K562 (cell line): Measurements from ENCODE around the gene ASB13.

Experiments
- CCNT2 ChIP-seq: IDR thresholded peaks from 2 replicates; pipeline ENCODE4 v1.6.1; 2011; ENCODE audit warnings: borderline replicate concordance, low read depth, mild to moderate bottlenecking, moderate library complexity, mixed read lengths, low read length; ENCODE audit not compliant: insufficient read length; ENCODE audit errors: extremely low read depth
- EP300 ChIP-seq: IDR thresholded peaks from 2 replicates; pipeline ENCODE4 v1.6.1; 2012; ENCODE audit warnings: low read length, improper control_type of control experiment
- FOXJ3 ChIP-seq: sonication (generic); formaldehyde crosslinking; IDR thresholded peaks from 2 replicates; pipeline ENCODE4 v1.4.0; 2020; ENCODE audit warnings: mild to moderate bottlenecking, missing genetic modification reagents
- FOXK2 ChIP-seq, 2 experiments: fragments of 450-650 bp; IDR thresholded peaks in 1 of 2; conservative IDR thresholded peaks in 1 of 2; 2 replicates each; pipeline ENCODE4 v1.6.1; 2016; ENCODE audit warnings: low read depth in 2 of 2, mild to moderate bottlenecking in 1 of 2
- FOXP1 ChIP-seq: sonication (generic); formaldehyde crosslinking; IDR thresholded peaks from 2 replicates; pipeline ENCODE4 v1.8.0; 2022; ENCODE audit warnings: mild to moderate bottlenecking, missing genetic modification reagents
- HDAC1 ChIP-seq, 2 experiments: fragments of 450-650 bp; IDR thresholded peaks; 2 replicates each; pipeline ENCODE4 v1.6.1; 2016 to 2017; ENCODE audit warnings: inconsistent platforms in 1 of 2, mild to moderate bottlenecking in 1 of 2, moderate library complexity in 1 of 2
- KAT8 ChIP-seq: fragments of 450-650 bp; IDR thresholded peaks from 2 replicates; pipeline ENCODE4 v1.6.1; 2016; ENCODE audit warnings: low read depth, mild to moderate bottlenecking
- MTF1 ChIP-seq: fragments of 250-450 bp; sonication (Bioruptor Pico); IDR thresholded peaks from 2 replicates; pipeline ENCODE4 v1.9.0; 2021; ENCODE audit warnings: moderate library complexity, mild to moderate bottlenecking, inconsistent platforms, borderline replicate concordance
- NFIC ChIP-seq: fragments of 450-650 bp; IDR thresholded peaks from 2 replicates; pipeline ENCODE4 v1.6.1; 2017; ENCODE audit warnings: mild to moderate bottlenecking, inconsistent platforms
- POLR2A ChIP-seq: fragments of 450-650 bp; conservative IDR thresholded peaks from 2 replicates; pipeline ENCODE4 v1.6.1; 2016
- ZKSCAN1 ChIP-seq: fragments of 150-350 bp; IDR thresholded peaks from 2 replicates; pipeline ENCODE4 v1.6.1; 2016; ENCODE audit warnings: low read depth, low read length
- ZNF79 ChIP-seq: fragments of 250-450 bp; sonication (Bioruptor Pico); IDR thresholded peaks from 2 replicates; pipeline ENCODE4 v1.4.0; 2020; ENCODE audit warnings: low read depth, mild to moderate bottlenecking, moderate library complexity
- TF ChIP-seq, protein P1 (sequence below), 2 experiments: IDR thresholded peaks; 2 replicates each; pipeline ENCODE4 v1.6.1; 2012; ENCODE audit warnings: improper control_type of control experiment in 2 of 2, low read depth in 2 of 2, low read length in 2 of 2, borderline replicate concordance in 1 of 2
- TF ChIP-seq, protein P2 (sequence below), 3 experiments: IDR thresholded peaks in 2 of 3; conservative IDR thresholded peaks in 1 of 3; 2 replicates each; pipeline ENCODE4 v1.5.1; 2011 to 2012; ENCODE audit warnings: low read length in 3 of 3, mild to moderate bottlenecking in 3 of 3, control low read depth in 2 of 3, improper control_type of control experiment in 1 of 3, inconsistent platforms in 1 of 3, low read depth in 1 of 3, mixed read lengths in 1 of 3, moderate library complexity in 1 of 3; ENCODE audit not compliant: insufficient read depth in 2 of 3

DNA sequence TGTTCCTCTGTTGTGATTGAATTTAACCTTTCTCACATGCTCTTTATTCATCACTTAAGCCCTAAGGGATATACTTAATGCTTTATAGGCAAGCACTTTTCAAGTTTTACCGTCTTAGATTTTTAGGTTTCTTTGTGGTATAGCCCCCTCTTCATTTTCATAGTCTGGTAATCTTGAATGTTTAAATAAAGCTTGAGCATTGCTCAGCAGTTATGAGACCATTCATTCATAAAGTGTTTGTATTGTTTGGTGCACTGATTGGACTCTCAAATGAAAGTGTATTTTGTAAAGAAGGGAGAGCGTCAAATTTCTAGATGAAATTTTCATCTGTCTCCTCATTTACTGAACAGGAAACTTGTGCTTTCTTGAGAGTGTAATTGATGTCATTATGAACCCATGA is 43.5 kb upstream of the ASB13 start:
- TF ChIP-seq POLR2A (no peak), ZKSCAN1 (no peak), CCNT2 (no peak), HDAC1 (IDR thresholded peaks at IDR 0.05) (no peak), FOXP1 (CRISPR knock-in tag) (no peak), ZNF79 (CRISPR knock-in tag) (no peak), EP300 (no peak), KAT8 (no peak), NFIC (no peak), MTF1 (CRISPR knock-in tag) (no peak), FOXJ3 (CRISPR knock-in tag) (no peak), FOXK2 (conservative IDR thresholded peaks at IDR 0.05 in 1 of 2, IDR thresholded peaks at IDR 0.05 in 1 of 2; ENCODE audit: low read depth in 2 of 2) (no peak)
- TF ChIP-seq, protein P1, sequence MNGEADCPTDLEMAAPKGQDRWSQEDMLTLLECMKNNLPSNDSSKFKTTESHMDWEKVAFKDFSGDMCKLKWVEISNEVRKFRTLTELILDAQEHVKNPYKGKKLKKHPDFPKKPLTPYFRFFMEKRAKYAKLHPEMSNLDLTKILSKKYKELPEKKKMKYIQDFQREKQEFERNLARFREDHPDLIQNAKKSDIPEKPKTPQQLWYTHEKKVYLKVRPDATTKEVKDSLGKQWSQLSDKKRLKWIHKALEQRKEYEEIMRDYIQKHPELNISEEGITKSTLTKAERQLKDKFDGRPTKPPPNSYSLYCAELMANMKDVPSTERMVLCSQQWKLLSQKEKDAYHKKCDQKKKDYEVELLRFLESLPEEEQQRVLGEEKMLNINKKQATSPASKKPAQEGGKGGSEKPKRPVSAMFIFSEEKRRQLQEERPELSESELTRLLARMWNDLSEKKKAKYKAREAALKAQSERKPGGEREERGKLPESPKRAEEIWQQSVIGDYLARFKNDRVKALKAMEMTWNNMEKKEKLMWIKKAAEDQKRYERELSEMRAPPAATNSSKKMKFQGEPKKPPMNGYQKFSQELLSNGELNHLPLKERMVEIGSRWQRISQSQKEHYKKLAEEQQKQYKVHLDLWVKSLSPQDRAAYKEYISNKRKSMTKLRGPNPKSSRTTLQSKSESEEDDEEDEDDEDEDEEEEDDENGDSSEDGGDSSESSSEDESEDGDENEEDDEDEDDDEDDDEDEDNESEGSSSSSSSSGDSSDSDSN (IDR thresholded peaks at IDR 0.05; ENCODE audit: borderline replicate concordance in 1 of 2, low read depth in 2 of 2, low read length in 2 of 2): no peak
- TF ChIP-seq, protein P2, sequence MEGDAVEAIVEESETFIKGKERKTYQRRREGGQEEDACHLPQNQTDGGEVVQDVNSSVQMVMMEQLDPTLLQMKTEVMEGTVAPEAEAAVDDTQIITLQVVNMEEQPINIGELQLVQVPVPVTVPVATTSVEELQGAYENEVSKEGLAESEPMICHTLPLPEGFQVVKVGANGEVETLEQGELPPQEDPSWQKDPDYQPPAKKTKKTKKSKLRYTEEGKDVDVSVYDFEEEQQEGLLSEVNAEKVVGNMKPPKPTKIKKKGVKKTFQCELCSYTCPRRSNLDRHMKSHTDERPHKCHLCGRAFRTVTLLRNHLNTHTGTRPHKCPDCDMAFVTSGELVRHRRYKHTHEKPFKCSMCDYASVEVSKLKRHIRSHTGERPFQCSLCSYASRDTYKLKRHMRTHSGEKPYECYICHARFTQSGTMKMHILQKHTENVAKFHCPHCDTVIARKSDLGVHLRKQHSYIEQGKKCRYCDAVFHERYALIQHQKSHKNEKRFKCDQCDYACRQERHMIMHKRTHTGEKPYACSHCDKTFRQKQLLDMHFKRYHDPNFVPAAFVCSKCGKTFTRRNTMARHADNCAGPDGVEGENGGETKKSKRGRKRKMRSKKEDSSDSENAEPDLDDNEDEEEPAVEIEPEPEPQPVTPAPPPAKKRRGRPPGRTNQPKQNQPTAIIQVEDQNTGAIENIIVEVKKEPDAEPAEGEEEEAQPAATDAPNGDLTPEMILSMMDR (IDR thresholded peaks at IDR 0.05 in 2 of 3, conservative IDR thresholded peaks at IDR 0.05 in 1 of 3; ENCODE audit: insufficient read depth in 2 of 3, low read depth in 1 of 3, low read length in 3 of 3): no peak
